HG02678 (cell line): ENCODE data around the gene VWCE.
"Not testable (repeated sequence)": the region's sequence is repeated elsewhere in the genome, so short reads cannot be mapped to it uniquely, and the experiment has no call there.

ENCODE experiments used
- ATAC-seq: cut with Tn5 transposase; IDR thresholded peaks from one replicate; pipeline ENCODE4 v1.9.1; 2021; ENCODE audit warnings: mild to moderate bottlenecking, moderate library complexity; ENCODE audit not compliant: unreplicated experiment

Gene VWCE

GRCh38 chr11:61259363-61259762, 35.8 kb downstream of the VWCE start:
- ATAC-seq, result no peak

GRCh38 chr11:61258546-61258945, 36.6 kb downstream of the VWCE start:
- ATAC-seq, result no peak

GRCh38 chr11:61256710-61257482, 38.2 kb downstream of the VWCE start:
- no peak for ATAC-seq

GRCh38 chr11:61254403-61255025, 40.6 kb downstream of the VWCE start:
- no peak for ATAC-seq

GRCh38 chr11:61252332-61252731, 42.8 kb downstream of the VWCE start:
- not testable (repeated sequence) for ATAC-seq

- ATAC-seq, result not testable (repeated sequence)
These were observed 44.0 kb downstream of the VWCE start for GRCh38 chr11:61250796-61251765.

GRCh38 chr11:61249201-61249600, 45.9 kb downstream of the VWCE start:
- not testable (repeated sequence) for ATAC-seq

- not testable (repeated sequence) for ATAC-seq
These were observed 47.0 kb downstream of the VWCE start for GRCh38 chr11:61248071-61248470.

- ATAC-seq, result not testable (repeated sequence)
These were observed 49.7 kb downstream of the VWCE start for GRCh38 chr11:61245284-61245964.

- ATAC-seq, result not testable (repeated sequence)
These were observed 53.6 kb downstream of the VWCE start for GRCh38 chr11:61241526-61241925.

GRCh38 chr11:61240875-61241274, 54.2 kb downstream of the VWCE start, which contains the start of gene PGA5:
Gene PGA5 (plus strand): TSS chr11:61241175. CDS start chr11:61241227, 52 bp downstream.
- not testable (repeated sequence) for ATAC-seq

- not testable (repeated sequence) for ATAC-seq
These were observed 54.8 kb downstream of the VWCE start for GRCh38 chr11:61240288-61240687.

- not testable (repeated sequence) for ATAC-seq
These were observed 58.0 kb downstream of the VWCE start for GRCh38 chr11:61237130-61237529.

GRCh38 chr11:61232548-61233145, 62.5 kb downstream of the VWCE start:
- ATAC-seq, result not testable (repeated sequence)

GRCh38 chr11:61231585-61231984, 63.5 kb downstream of the VWCE start:
- not testable (repeated sequence) for ATAC-seq

- ATAC-seq, result not testable (repeated sequence)
These were observed 64.1 kb downstream of the VWCE start for GRCh38 chr11:61231033-61231432.

- not testable (repeated sequence) for ATAC-seq
These were observed 65.7 kb downstream of the VWCE start for GRCh38 chr11:61229458-61229857.

- not testable (repeated sequence) for ATAC-seq
These were observed 68.5 kb downstream of the VWCE start for GRCh38 chr11:61226457-61227137.

GRCh38 chr11:61222692-61223091, 72.4 kb downstream of the VWCE start:
- not testable (repeated sequence) for ATAC-seq
